HepG2 (cell line): Measurements from ENCODE around the gene RAB17. TPM values are rescaled to one million over a fixed set of nuclear protein-coding genes. Genes with fewer than 3 reads are reported as not detected.

Experiments
- DNMT3B ChIP-seq: conservative IDR thresholded peaks from 2 replicates; pipeline ENCODE4 v1.6.1; 2016; ENCODE audit warnings: missing biosample characterization, control low read depth
- EP300 ChIP-seq, 3 experiments: sonication (generic) in 1 of 3; formaldehyde crosslinking in 1 of 3; IDR thresholded peaks; 2 replicates each; pipeline versions ENCODE4 v1.5.1 to v1.6.1; 2011 to 2020; ENCODE audit warnings: low read depth in 2 of 3, low read length in 2 of 3, borderline replicate concordance in 1 of 3, improper control_type of control experiment in 1 of 3, mild to moderate bottlenecking in 1 of 3, missing genetic modification reagents in 1 of 3, moderate library complexity in 1 of 3
- FOXJ3 ChIP-seq: sonication (generic); formaldehyde crosslinking; IDR thresholded peaks from 2 replicates; pipeline ENCODE4 v1.4.0; 2020; ENCODE audit warnings: missing genetic modification reagents, mild to moderate bottlenecking, borderline replicate concordance
- FUBP1 ChIP-seq: sonication (generic); formaldehyde crosslinking; IDR thresholded peaks from 2 replicates; pipeline ENCODE4 v1.5.1; 2020; ENCODE audit warnings: missing genetic modification reagents, mild to moderate bottlenecking, borderline replicate concordance
- HMGXB4 ChIP-seq, 2 experiments: sonication (generic) in 1 of 2; formaldehyde crosslinking in 1 of 2; IDR thresholded peaks; 2 replicates each; pipeline versions ENCODE4 v1.4.0 to v1.6.1; 2018 to 2020; ENCODE audit warnings: missing genetic modification reagents in 2 of 2, borderline replicate concordance in 1 of 2, low read depth in 1 of 2, mild to moderate bottlenecking in 1 of 2, missing biosample characterization in 1 of 2
- HNRNPL ChIP-seq: fragments of 200-400 bp; formaldehyde crosslinking; IDR thresholded peaks from 2 replicates; pipeline ENCODE4 v1.6.1; 2017; ENCODE audit warnings: mild to moderate bottlenecking, low read depth, low read length
- JUNB ChIP-seq: sonication (generic); formaldehyde crosslinking; IDR thresholded peaks from 2 replicates; pipeline ENCODE4 v1.8.0; 2022; ENCODE audit warnings: missing genetic modification reagents, mild to moderate bottlenecking, borderline replicate concordance
- SALL1 ChIP-seq: sonication (generic); formaldehyde crosslinking; IDR thresholded peaks from 2 replicates; pipeline ENCODE4 v1.8.0; 2022; ENCODE audit warnings: mild to moderate bottlenecking, missing genetic modification reagents
- TEF ChIP-seq: sonication (generic); formaldehyde crosslinking; IDR thresholded peaks from 2 replicates; pipeline ENCODE4 v1.5.0; 2020; ENCODE audit warnings: missing genetic modification reagents
- YEATS2 ChIP-seq: sonication (generic); formaldehyde crosslinking; IDR thresholded peaks from 2 replicates; pipeline ENCODE4 v1.4.0; 2020; ENCODE audit warnings: missing genetic modification reagents, borderline replicate concordance
- ZBTB2 ChIP-seq: sonication (generic); formaldehyde crosslinking; IDR thresholded peaks from 2 replicates; pipeline ENCODE4 v1.8.0; 2022; ENCODE audit warnings: low read depth, missing genetic modification reagents
- ZBTB43 ChIP-seq: sonication (generic); formaldehyde crosslinking; conservative IDR thresholded peaks from 2 replicates; pipeline ENCODE4 v1.4.0; 2020; ENCODE audit warnings: missing genetic modification reagents
- ZKSCAN1 ChIP-seq: fragments of 150-350 bp; IDR thresholded peaks from 2 replicates; pipeline ENCODE4 v1.6.1; 2014; ENCODE audit warnings: low read length
- ZNF20 ChIP-seq: sonication (generic); formaldehyde crosslinking; IDR thresholded peaks from 2 replicates; pipeline ENCODE4 v1.4.0; 2020; ENCODE audit warnings: mild to moderate bottlenecking, moderate library complexity, missing genetic modification reagents
- ZNF225 ChIP-seq: sonication (generic); formaldehyde crosslinking; IDR thresholded peaks from 2 replicates; pipeline ENCODE4 v1.4.0; 2020; ENCODE audit warnings: mild to moderate bottlenecking, missing genetic modification reagents
- ZNF234 ChIP-seq: sonication (generic); formaldehyde crosslinking; conservative IDR thresholded peaks from 2 replicates; pipeline ENCODE4 v1.5.1; 2020; ENCODE audit warnings: mild to moderate bottlenecking, missing genetic modification reagents
- ZNF235 ChIP-seq: sonication (generic); formaldehyde crosslinking; IDR thresholded peaks from 2 replicates; pipeline ENCODE4 v1.8.1; 2023; ENCODE audit warnings: mild to moderate bottlenecking, missing genetic modification reagents, borderline replicate concordance
- ZNF597 ChIP-seq: sonication (generic); formaldehyde crosslinking; IDR thresholded peaks from 2 replicates; pipeline ENCODE4 v1.5.0; 2020; ENCODE audit warnings: missing genetic modification reagents
- ZNF672 ChIP-seq: sonication (generic); formaldehyde crosslinking; IDR thresholded peaks from 2 replicates; pipeline ENCODE4 v1.8.1; 2022; ENCODE audit warnings: missing genetic modification reagents
- ZNF83 ChIP-seq: sonication (generic); formaldehyde crosslinking; IDR thresholded peaks from 2 replicates; pipeline ENCODE4 v1.4.0; 2020; ENCODE audit warnings: missing genetic modification reagents, mild to moderate bottlenecking, borderline replicate concordance
- polyA plus RNA-seq, 8 experiments: library from polyadenylated mRNA; depleted of rRNA in 3 of 8; stranded (reverse) in 7 of 8; unstranded in 1 of 8; fragments of >200 nt; fragmentation: Illumina TruSeq in 4 of 8; extraction: Trizol in 4 of 8; gene quantifications; 2 replicates each; pipeline versions ENCODE4 v1.2.1 to v1.2.3, GENCODE V29; 2011 to 2016; ENCODE audit warnings: low read depth in 4 of 8, missing spikeins in 1 of 8, mixed read lengths in 1 of 8; ENCODE audit not compliant: insufficient read depth in 1 of 8
- total RNA-seq, 5 experiments: library from RNA; depleted of rRNA; stranded (reverse); fragments of >200 nt; fragmentation: Illumina TruSeq; extraction: Trizol; gene quantifications; 2 replicates each; pipeline ENCODE4 v1.2.3, GENCODE V29; 2016; ENCODE audit warnings: low read depth in 1 of 5

RAB17 gene
- total and polyA plus RNA-seq, 2 of the 13 experiments (the other 11 are each of a cell fraction or from before 2014, with no cell fraction given) = 68.0 to 124 TPM

- no peak for TF ChIP-seq HMGXB4 (CRISPR knock-in tag; IDR thresholded peaks at IDR 0.05; ENCODE audit: borderline replicate concordance in 1 of 2, low read depth in 1 of 2)
- TF ChIP-seq ZNF234 (CRISPR knock-in tag) = no peak
- no peak for TF ChIP-seq ZNF20 (CRISPR knock-in tag)
- TF ChIP-seq FUBP1 (CRISPR knock-in tag) = no peak
- no peak for TF ChIP-seq ZKSCAN1
- no peak for TF ChIP-seq YEATS2 (CRISPR knock-in tag)
- peak; percentile 83 for TF ChIP-seq SALL1 (CRISPR knock-in tag)
- no peak for TF ChIP-seq TEF (CRISPR knock-in tag)
- TF ChIP-seq ZBTB2 = no peak
- TF ChIP-seq ZNF225 = 0 out of 2 replicates have a peak, but pooled peaks have one; percentile 56
- no peak for TF ChIP-seq ZNF672 (CRISPR knock-in tag)
- no peak for TF ChIP-seq JUNB (CRISPR knock-in tag)
- TF ChIP-seq ZBTB43 (CRISPR knock-in tag) = no peak
- no peak for TF ChIP-seq ZNF235 (CRISPR knock-in tag)
- TF ChIP-seq DNMT3B (CRISPR knock-in tag) = no peak
- TF ChIP-seq ZNF597 (CRISPR knock-in tag) = no peak
- no peak for TF ChIP-seq ZNF83 (CRISPR knock-in tag)
- no peak for TF ChIP-seq EP300 (IDR thresholded peaks at IDR 0.05; ENCODE audit: low read depth in 2 of 2, low read length in 2 of 2)
- TF ChIP-seq EP300 (CRISPR knock-in tag; IDR thresholded peaks at IDR 0.05; ENCODE audit: borderline replicate concordance) = no peak
- no peak for TF ChIP-seq FOXJ3 (CRISPR knock-in tag)
- no peak for TF ChIP-seq HNRNPL
Measured at GRCh38 chr2:237551071-237551574, 39.4 kb downstream of the RAB17 start (continued).
